Nephron progenitor cell (in vitro differentiated cells): ENCODE results near the gene NEMP2.

ENCODE experiments used
- DNase-seq: peaks from one replicate; pipeline ENCODE4 v3.0.0; 2021
- H3K27ac Mint-ChIP-seq: 2 replicates; pipeline ENCODE4 v1.8.0; 2021; ENCODE audit warnings: mild to moderate bottlenecking, moderate library complexity, mixed read lengths
- H3K27me3 Mint-ChIP-seq: 2 replicates; pipeline ENCODE4 v1.8.0; 2021; ENCODE audit warnings: mild to moderate bottlenecking, low read depth, mixed read lengths; ENCODE audit not compliant: poor library complexity
- H3K36me3 Mint-ChIP-seq: 2 replicates; pipeline ENCODE4 v1.8.0; 2021; ENCODE audit warnings: low read depth, mixed read lengths
- H3K4me1 Mint-ChIP-seq: 2 replicates; pipeline ENCODE4 v1.8.0; 2021; ENCODE audit warnings: mixed read lengths
- H3K4me3 Mint-ChIP-seq: 2 replicates; pipeline ENCODE4 v1.8.0; 2021; ENCODE audit warnings: mild to moderate bottlenecking, moderate library complexity, mixed read lengths
- H3K9me3 Mint-ChIP-seq: 2 replicates; pipeline ENCODE4 v1.8.0; 2021; ENCODE audit warnings: mild to moderate bottlenecking, moderate library complexity, mixed read lengths
- CTCF ChIP-seq: fragments of 200-600 bp; sonication (generic); IDR thresholded peaks from 2 replicates; pipeline ENCODE4 v1.5.0; 2021; ENCODE audit warnings: antibody characterized with exemption

NEMP2 gene

GRCh38 chr2:190574169-190574568 lies 39.6 kb upstream of the NEMP2 start:
- no peak overlapping the region for H3K27ac Mint-ChIP-seq
- no peaks in the 10 kb centered on the region for H3K27me3 Mint-ChIP-seq
- no peaks in the 10 kb centered on the region for H3K36me3 Mint-ChIP-seq
- peaks cover 15% of the 10 kb centered on the region for H3K4me1 Mint-ChIP-seq
- no peak for TF ChIP-seq CTCF
- H3K9me3 Mint-ChIP-seq = no peaks in the 10 kb centered on the region
- H3K4me3 Mint-ChIP-seq = no peak overlapping the region
- DNase-seq = no peak

- no peak for DNase-seq
- no peak overlapping the region for H3K27ac Mint-ChIP-seq
- no peaks in the 10 kb centered on the region for H3K4me1 Mint-ChIP-seq
- no peaks in the 10 kb centered on the region for H3K27me3 Mint-ChIP-seq
- H3K4me3 Mint-ChIP-seq = no peak overlapping the region
- peaks cover 10% of the 10 kb centered on the region for H3K9me3 Mint-ChIP-seq
- peaks cover 8% of the 10 kb centered on the region for H3K36me3 Mint-ChIP-seq
- no peak for TF ChIP-seq CTCF
Measured at GRCh38 chr2:190572246-190572645, 37.7 kb upstream of the NEMP2 start.

GRCh38 chr2:190571686-190572085 lies 37.2 kb upstream of the NEMP2 start:
- no peak overlapping the region for H3K27ac Mint-ChIP-seq
- TF ChIP-seq CTCF = no peak
- H3K9me3 Mint-ChIP-seq = peaks cover 16% of the 10 kb centered on the region
- no peaks in the 10 kb centered on the region for H3K27me3 Mint-ChIP-seq
- no peak overlapping the region for H3K4me3 Mint-ChIP-seq
- DNase-seq = no peak
- H3K4me1 Mint-ChIP-seq = no peaks in the 10 kb centered on the region
- peaks cover 14% of the 10 kb centered on the region for H3K36me3 Mint-ChIP-seq

GRCh38 chr2:190570871-190571270 lies 36.3 kb upstream of the NEMP2 start:
- Mint-ChIP-seq H3K36me3 (peaks cover 16% of the 10 kb centered on the region), H3K27ac (no peak overlapping the region), H3K4me1 (no peaks in the 10 kb centered on the region), H3K4me3 (no peak overlapping the region), H3K9me3 (peaks cover 24% of the 10 kb centered on the region), H3K27me3 (no peaks in the 10 kb centered on the region)
- DNase-seq = no peak
- no peak for TF ChIP-seq CTCF

GRCh38 chr2:190569994-190570755 lies 35.7 kb upstream of the NEMP2 start:
- no peak for TF ChIP-seq CTCF
- no peaks in the 10 kb centered on the region for H3K27me3 Mint-ChIP-seq
- H3K27ac Mint-ChIP-seq = no peak overlapping the region
- peaks cover 16% of the 10 kb centered on the region for H3K36me3 Mint-ChIP-seq
- H3K4me3 Mint-ChIP-seq = no peak overlapping the region
- H3K4me1 Mint-ChIP-seq = no peaks in the 10 kb centered on the region
- no peak for DNase-seq
- peaks cover 31% of the 10 kb centered on the region for H3K9me3 Mint-ChIP-seq

GRCh38 chr2:190564838-190565237 lies 30.3 kb upstream of the NEMP2 start:
- H3K27ac Mint-ChIP-seq = no peak overlapping the region
- H3K4me3 Mint-ChIP-seq = no peak overlapping the region
- H3K27me3 Mint-ChIP-seq = no peaks in the 10 kb centered on the region
- H3K36me3 Mint-ChIP-seq = peaks cover 16% of the 10 kb centered on the region
- no peak for TF ChIP-seq CTCF
- peaks cover 31% of the 10 kb centered on the region for H3K9me3 Mint-ChIP-seq
- peaks cover 16% of the 10 kb centered on the region for H3K4me1 Mint-ChIP-seq
- no peak for DNase-seq
